Keratinocyte (primary cell): ENCODE data around the gene AFAP1L2. TPM values are rescaled to one million over a fixed set of nuclear protein-coding genes. Genes with fewer than 3 reads are reported as not detected.

Experiments used
- DNase-seq: peaks from one replicate; pipeline ENCODE4 v3.0.0-alpha.2; 2011; ENCODE audit warnings: low read depth, missing footprints, low spot score
- FAIRE-seq: peaks from 2 replicates; lab custom pipeline; 2011; peaks lifted over from hg19 to GRCh38; lab: Jason Lieb, UNC
- H2AFZ ChIP-seq: 2 replicates; pipeline ENCODE4 v1.6.0; 2012; ENCODE audit warnings: low read length, control low read depth, inconsistent platforms; ENCODE audit not compliant: control insufficient read depth
- H3K27ac ChIP-seq: 2 replicates; pipeline ENCODE4 v1.5.1; 2011; ENCODE audit warnings: low read length; ENCODE audit not compliant: control insufficient read depth, insufficient read depth
- H3K27me3 ChIP-seq: 3 replicates; pipeline ENCODE4 v1.6.0; 2011; ENCODE audit warnings: low read length; ENCODE audit not compliant: control insufficient read depth, insufficient read depth; ENCODE audit errors: extremely low read depth
- H3K36me3 ChIP-seq, 2 experiments: 2 replicates in 1 of 2; 3 replicates in 1 of 2; pipeline ENCODE4 v1.5.1; 2011; ENCODE audit warnings: low read length in 2 of 2, mild to moderate bottlenecking in 1 of 2; ENCODE audit not compliant: control insufficient read depth in 2 of 2, insufficient read depth in 2 of 2; ENCODE audit errors: extremely low read depth in 1 of 2
- H3K4me1 ChIP-seq: 3 replicates; pipeline ENCODE4 v1.5.1; 2011; ENCODE audit warnings: low read length; ENCODE audit not compliant: control insufficient read depth, insufficient read depth; ENCODE audit errors: extremely low read depth
- H3K4me2 ChIP-seq: 3 replicates; pipeline ENCODE4 v1.6.0; 2011; ENCODE audit warnings: low read depth, low read length; ENCODE audit not compliant: control insufficient read depth, insufficient read depth; ENCODE audit errors: extremely low read depth
- H3K4me3 ChIP-seq, 3 experiments: fragments of 200-600 bp in 1 of 3; sonication (generic) in 1 of 3; 2 replicates in 2 of 3; 3 replicates in 1 of 3; pipeline ENCODE4 v1.5.1; 2011 to 2016; ENCODE audit warnings: low read length in 3 of 3, mild to moderate bottlenecking in 3 of 3, control low read depth in 2 of 3, inconsistent platforms in 1 of 3, low read depth in 1 of 3, mixed read lengths in 1 of 3, mixed run types in 1 of 3, moderate library complexity in 1 of 3; ENCODE audit not compliant: control insufficient read depth in 2 of 3, insufficient read depth in 2 of 3; ENCODE audit errors: extremely low read depth in 1 of 3
- H3K79me2 ChIP-seq: 2 replicates; pipeline ENCODE4 v1.6.0; 2012; ENCODE audit warnings: low read length; ENCODE audit not compliant: control insufficient read depth, insufficient read depth
- H3K9ac ChIP-seq: 3 replicates; pipeline ENCODE4 v1.6.0; 2011; ENCODE audit warnings: low read length; ENCODE audit not compliant: control insufficient read depth, insufficient read depth; ENCODE audit errors: extremely low read depth
- H3K9me1 ChIP-seq: 3 replicates; pipeline ENCODE4 v1.6.0; 2011; ENCODE audit warnings: low read length; ENCODE audit not compliant: control insufficient read depth, insufficient read depth; ENCODE audit errors: extremely low read depth
- H3K9me3 ChIP-seq: 2 replicates; pipeline ENCODE4 v1.5.1; 2012; ENCODE audit warnings: low read depth, low read length; ENCODE audit not compliant: control insufficient read depth
- H4K20me1 ChIP-seq: 3 replicates; pipeline ENCODE4 v1.6.0; 2011; ENCODE audit warnings: low read length; ENCODE audit not compliant: control insufficient read depth, insufficient read depth; ENCODE audit errors: extremely low read depth
- EZH2 ChIP-seq: IDR thresholded peaks from one replicate; pipeline ENCODE4 v1.6.1; 2012; ENCODE audit warnings: inconsistent platforms, mild to moderate bottlenecking, low read length, moderate library complexity
- dilution Hi-C: fragments of 300-500 bp; cut with MboI; formaldehyde crosslinking; loops from one replicate; pipeline ENCODE4 v1.7.0; 2020; ENCODE audit warnings: low sequenced_read_pairs; ENCODE audit not compliant: extremely low pct_ligation_motif_present
- polyA plus RNA-seq, 5 experiments: library from polyadenylated mRNA; depleted of rRNA in 3 of 5; stranded (reverse) in 3 of 5; stranded (forward) in 1 of 5; unstranded in 1 of 5; fragments of >200 nt; gene quantifications; 1 replicate in 1 of 5; 2 replicates in 3 of 5; 3 replicates in 1 of 5; pipeline versions ENCODE4 v1.2.1 to v1.2.3, GENCODE V29; 2011 to 2012; ENCODE audit warnings: missing spikeins in 2 of 5, low read depth in 1 of 5, low replicate concordance in 1 of 5
- TF ChIP-seq, protein P1 (sequence below), 3 experiments: IDR thresholded peaks in 1 of 3; conservative IDR thresholded peaks in 1 of 3; optimal IDR thresholded peaks in 1 of 3; 2 replicates in 2 of 3; 3 replicates in 1 of 3; pipeline versions ENCODE3 to v1.5.1; 2011; ENCODE audit warnings: low read length in 3 of 3, mild to moderate bottlenecking in 3 of 3, moderate library complexity in 2 of 3, control low read depth in 1 of 3, inconsistent platforms in 1 of 3; ENCODE audit not compliant: insufficient read depth in 2 of 3; ENCODE audit errors: extremely low read depth in 1 of 3

AFAP1L2 gene
- polyA plus RNA-seq, 1 donor (not counting 4 experiments of a cell fraction or from before 2014, with no cell fraction given), result 40.4 TPM

DNA sequence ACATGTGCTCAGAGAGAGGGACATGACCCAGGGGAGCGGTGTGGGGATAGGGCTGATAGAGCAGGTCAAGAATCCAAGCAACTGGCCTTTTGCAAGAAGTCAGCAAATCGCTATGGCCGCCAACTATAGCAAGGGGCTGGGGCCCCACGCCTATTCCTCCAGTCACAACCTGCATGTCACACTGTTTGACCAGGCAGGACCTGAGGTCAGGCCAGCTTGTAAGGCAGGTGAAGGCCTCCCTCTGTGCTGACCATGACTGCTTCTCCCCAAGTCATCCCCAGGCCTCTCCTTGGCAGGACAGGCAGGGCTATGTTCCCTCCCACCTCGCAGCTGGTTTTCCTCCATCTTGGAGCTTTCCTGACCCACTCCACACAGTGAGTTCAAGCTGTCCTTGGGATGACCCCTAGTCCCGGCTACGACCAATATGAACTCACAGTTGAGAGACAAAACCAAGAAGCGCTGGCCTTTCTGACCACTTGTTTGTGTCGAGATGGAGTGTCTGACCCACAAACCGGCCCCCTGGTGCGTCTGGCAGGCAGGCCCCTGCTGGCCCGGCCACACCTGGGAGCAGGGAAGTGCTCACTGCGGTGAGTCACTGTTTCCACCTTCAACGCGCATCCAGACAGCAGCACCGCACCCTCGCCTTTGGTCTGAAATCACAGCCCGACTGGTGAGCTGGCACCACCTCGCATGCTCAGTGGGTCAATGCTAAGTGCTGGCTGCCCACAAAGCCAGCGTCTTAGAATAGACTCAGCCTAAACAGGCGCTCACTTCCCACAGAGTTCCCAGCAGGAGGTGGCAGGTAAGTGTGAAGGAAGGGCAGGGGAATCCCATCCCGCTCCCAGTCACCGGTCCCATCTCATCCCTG lies 83.8 kb downstream of the AFAP1L2 start:
- DNase-seq (peak; percentile 99), FAIRE-seq (peak; percentile 100)
- H3K4me1 ChIP-seq, result peaks cover 36% of the 10 kb centered on the region
- dilution Hi-C loops, result no loop called here
- H3K4me2 ChIP-seq, result peak overlapping the region; percentile 96
- H3K9ac ChIP-seq, result peak overlapping the region; percentile 85
- no peaks in the 10 kb centered on the region for H4K20me1 ChIP-seq
- no peaks in the 10 kb centered on the region for H3K9me3 ChIP-seq
- peaks cover 3% of the 10 kb centered on the region for H3K79me2 ChIP-seq
- TF ChIP-seq, protein P1, sequence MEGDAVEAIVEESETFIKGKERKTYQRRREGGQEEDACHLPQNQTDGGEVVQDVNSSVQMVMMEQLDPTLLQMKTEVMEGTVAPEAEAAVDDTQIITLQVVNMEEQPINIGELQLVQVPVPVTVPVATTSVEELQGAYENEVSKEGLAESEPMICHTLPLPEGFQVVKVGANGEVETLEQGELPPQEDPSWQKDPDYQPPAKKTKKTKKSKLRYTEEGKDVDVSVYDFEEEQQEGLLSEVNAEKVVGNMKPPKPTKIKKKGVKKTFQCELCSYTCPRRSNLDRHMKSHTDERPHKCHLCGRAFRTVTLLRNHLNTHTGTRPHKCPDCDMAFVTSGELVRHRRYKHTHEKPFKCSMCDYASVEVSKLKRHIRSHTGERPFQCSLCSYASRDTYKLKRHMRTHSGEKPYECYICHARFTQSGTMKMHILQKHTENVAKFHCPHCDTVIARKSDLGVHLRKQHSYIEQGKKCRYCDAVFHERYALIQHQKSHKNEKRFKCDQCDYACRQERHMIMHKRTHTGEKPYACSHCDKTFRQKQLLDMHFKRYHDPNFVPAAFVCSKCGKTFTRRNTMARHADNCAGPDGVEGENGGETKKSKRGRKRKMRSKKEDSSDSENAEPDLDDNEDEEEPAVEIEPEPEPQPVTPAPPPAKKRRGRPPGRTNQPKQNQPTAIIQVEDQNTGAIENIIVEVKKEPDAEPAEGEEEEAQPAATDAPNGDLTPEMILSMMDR (optimal IDR thresholded peaks at IDR 0.05 in 1 of 3, IDR thresholded peaks at IDR 0.05 in 1 of 3, conservative IDR thresholded peaks at IDR 0.05 in 1 of 3; ENCODE audit: extremely low read depth in 1 of 3, insufficient read depth in 2 of 3, low read length in 3 of 3), result peak in 1 of 3 experiments; percentile 10
- no peak for TF ChIP-seq EZH2
- peak overlapping the region; percentile 4 to 62 (median 55) for H3K4me3 ChIP-seq
- H3K9me1 ChIP-seq, result no peaks in the 10 kb centered on the region
- H3K36me3 ChIP-seq, result peaks cover 9 to 33% of the 10 kb centered on the region in 2 experiments
- H3K27ac ChIP-seq, result peak overlapping the region; percentile 99
- H2AFZ ChIP-seq, result peak overlapping the region; percentile 52
- H3K27me3 ChIP-seq, result no peaks in the 10 kb centered on the region

DNA sequence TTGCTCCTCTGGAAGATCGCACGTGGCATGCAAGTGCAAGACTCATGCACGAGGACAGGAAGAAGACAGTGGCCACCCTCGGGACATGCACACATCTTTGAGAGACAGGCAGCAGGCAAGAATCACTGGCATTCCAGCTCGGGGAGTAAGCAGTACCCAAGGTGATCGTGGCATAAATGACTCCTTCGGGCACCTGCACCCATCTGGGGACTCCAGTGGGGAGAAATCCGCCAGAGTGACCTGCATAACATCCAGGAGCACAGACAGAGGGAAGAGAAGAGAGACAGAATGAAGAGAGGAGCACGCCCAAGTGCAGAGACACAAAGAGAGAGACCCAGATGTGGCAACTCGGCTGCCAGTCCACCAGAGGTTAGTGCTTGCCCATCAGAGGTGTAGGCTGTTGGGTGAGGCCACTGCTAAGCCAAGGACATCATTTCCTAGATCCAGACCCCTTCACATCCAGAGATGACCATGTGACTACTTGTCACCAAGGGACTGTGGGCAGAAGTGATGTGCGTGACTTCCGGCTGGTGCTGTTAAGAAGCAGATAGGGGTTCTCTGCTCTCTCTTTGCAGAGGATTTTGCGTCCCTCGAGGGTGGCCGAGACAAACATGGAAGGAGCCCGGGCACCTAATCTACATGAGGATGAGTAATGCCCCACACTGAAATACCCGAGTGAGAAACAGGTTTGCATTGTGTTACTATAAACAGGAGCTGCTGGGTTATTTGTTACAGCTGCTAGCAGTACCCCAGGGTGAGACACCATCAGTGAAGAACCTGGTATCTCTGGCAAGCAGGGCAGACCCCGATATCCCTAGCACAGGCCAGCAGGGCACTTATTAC lies 84.7 kb downstream of the AFAP1L2 start:
- no peaks in the 10 kb centered on the region for H4K20me1 ChIP-seq
- H3K9me1 ChIP-seq, result no peaks in the 10 kb centered on the region
- H3K79me2 ChIP-seq, result peaks cover 3% of the 10 kb centered on the region
- H3K9ac ChIP-seq, result peak overlapping the region; percentile 85
- H3K4me3 ChIP-seq, result peak overlapping the region in 2 of 3 experiments; percentile 55 to 62
- H3K9me3 ChIP-seq, result no peaks in the 10 kb centered on the region
- no peak overlapping the region for H2AFZ ChIP-seq
- peaks cover 36% of the 10 kb centered on the region for H3K4me1 ChIP-seq
- TF ChIP-seq, protein P1 (optimal IDR thresholded peaks at IDR 0.05 in 1 of 3, IDR thresholded peaks at IDR 0.05 in 1 of 3, conservative IDR thresholded peaks at IDR 0.05 in 1 of 3; ENCODE audit: extremely low read depth in 1 of 3, insufficient read depth in 2 of 3, low read length in 3 of 3), result no peak
- TF ChIP-seq EZH2, result no peak
- dilution Hi-C loops, result no loop called here
- peaks cover 4 to 28% of the 10 kb centered on the region in 2 experiments for H3K36me3 ChIP-seq
- peak overlapping the region; percentile 96 for H3K4me2 ChIP-seq
- DNase-seq (no peak), FAIRE-seq (peak; percentile 59)
- H3K27ac ChIP-seq, result peak overlapping the region; percentile 99
- H3K27me3 ChIP-seq, result no peaks in the 10 kb centered on the region
